K562 (cell line): ENCODE results near the gene SLC5A11. TPM values are rescaled to one million over a fixed set of nuclear protein-coding genes. Genes with fewer than 3 reads are reported as not detected.

Experiments
- MAX ChIP-seq: sonication (generic); formaldehyde crosslinking; IDR thresholded peaks from 2 replicates; pipeline ENCODE4 v1.9.0; 2022; ENCODE audit warnings: mild to moderate bottlenecking, missing genetic modification reagents
- MGA ChIP-seq: fragments of 450-650 bp; IDR thresholded peaks from 2 replicates; pipeline ENCODE4 v1.6.1; 2016; ENCODE audit warnings: mild to moderate bottlenecking, moderate library complexity
- REST ChIP-seq, 2 experiments: fragments of 450-650 bp; formaldehyde crosslinking in 1 of 2; IDR thresholded peaks; 2 replicates each; pipeline versions ENCODE4 v1.4.0 to v1.6.1; 2014 to 2020; ENCODE audit warnings: mild to moderate bottlenecking in 2 of 2, borderline replicate concordance in 1 of 2, low read depth in 1 of 2
- SP2 ChIP-seq: IDR thresholded peaks from 2 replicates; pipeline ENCODE4 v1.6.1; 2011; ENCODE audit warnings: mild to moderate bottlenecking, low read depth, low read length, moderate library complexity; ENCODE audit not compliant: poor library complexity, severe bottlenecking; ENCODE audit errors: extremely low read depth
- polyA plus RNA-seq, 8 experiments: library from polyadenylated mRNA; depleted of rRNA in 4 of 8; stranded (reverse) in 5 of 8; unstranded in 3 of 8; fragments of >200 nt; fragmentation: Nextera tagmentation in 2 of 8; fragmentation: Illumina TruSeq in 1 of 8; extraction: Ambion mirVana in 2 of 8; extraction: Trizol in 1 of 8; gene quantifications; 2 replicates each; pipeline versions ENCODE4 v1.2.1 to v1.2.3, GENCODE V29; 2011 to 2014; ENCODE audit warnings: inconsistent platforms in 1 of 8, missing spikeins in 1 of 8
- total RNA-seq, 7 experiments: library from RNA; depleted of rRNA in 6 of 7; stranded (reverse); fragments of >200 nt in 6 of 7; fragmentation: Illumina TruSeq in 2 of 7; extraction: Trizol in 2 of 7; gene quantifications; 2 replicates each; pipeline versions ENCODE4 v1.2.1 to v1.2.3, GENCODE V29; 2011 to 2021; ENCODE audit warnings: low replicate concordance in 1 of 7
- TF ChIP-seq, protein P1 (sequence below): sonication (generic); formaldehyde crosslinking; IDR thresholded peaks from 2 replicates; pipeline ENCODE4 v1.8.0; 2022; ENCODE audit warnings: missing genetic modification reagents, mild to moderate bottlenecking, moderate library complexity, borderline replicate concordance

The SLC5A11 gene
- total and polyA plus RNA-seq, 9 of the 15 experiments (the other 6 are each of a cell fraction or from before 2014, with no cell fraction given), result 0.04 to 0.25 (median 0.11) TPM; not detected in 3

DNA sequence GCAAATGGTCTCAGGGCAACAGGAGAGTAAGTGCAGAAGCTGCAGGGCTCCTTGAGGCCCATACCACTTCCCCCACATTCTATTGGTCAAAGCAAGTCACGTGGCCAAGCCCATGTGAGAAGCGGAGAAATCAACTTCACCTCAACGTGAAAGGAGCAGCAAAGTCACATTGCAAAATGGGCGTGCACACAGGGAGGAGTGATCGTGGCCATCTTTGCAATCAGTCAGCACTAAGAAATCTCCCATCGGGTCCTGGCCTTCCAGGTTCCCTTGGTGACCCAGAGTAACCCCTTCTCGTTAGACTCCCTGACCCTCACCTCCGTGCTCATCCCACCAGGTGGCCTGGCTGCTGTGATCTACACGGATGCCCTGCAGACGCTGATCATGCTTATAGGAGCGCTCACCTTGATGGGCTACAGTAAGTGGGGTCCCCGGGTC is 38.0 kb downstream of the SLC5A11 start (continued):
- TF ChIP-seq, protein P1, sequence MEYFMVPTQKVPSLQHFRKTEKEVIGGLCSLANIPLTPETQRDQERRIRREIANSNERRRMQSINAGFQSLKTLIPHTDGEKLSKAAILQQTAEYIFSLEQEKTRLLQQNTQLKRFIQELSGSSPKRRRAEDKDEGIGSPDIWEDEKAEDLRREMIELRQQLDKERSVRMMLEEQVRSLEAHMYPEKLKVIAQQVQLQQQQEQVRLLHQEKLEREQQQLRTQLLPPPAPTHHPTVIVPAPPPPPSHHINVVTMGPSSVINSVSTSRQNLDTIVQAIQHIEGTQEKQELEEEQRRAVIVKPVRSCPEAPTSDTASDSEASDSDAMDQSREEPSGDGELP (CRISPR knock-in tag), result 0 out of 2 replicates have a peak, but pooled peaks have one; percentile 22
- TF ChIP-seq REST (IDR thresholded peaks at IDR 0.05; ENCODE audit: borderline replicate concordance), result peak; percentile 39
- no peak for TF ChIP-seq REST (CRISPR knock-in tag; IDR thresholded peaks at IDR 0.05; ENCODE audit: low read depth)
- peak; percentile 76 for TF ChIP-seq MGA
- no peak for TF ChIP-seq SP2
- TF ChIP-seq MAX (CRISPR knock-in tag), result 0 out of 2 replicates have a peak, but pooled peaks have one; percentile 30
